AG09309 (cell line): Measurements from ENCODE around the gene DLST.

ENCODE experiments used
- DNase-seq: peaks from one replicate; pipeline ENCODE4 v3.0.0-alpha.2; 2010; ENCODE audit warnings: low read depth
- H3K4me3 ChIP-seq: 2 replicates; pipeline ENCODE4 v1.5.1; 2011; ENCODE audit warnings: mild to moderate bottlenecking, low read depth, low read length, moderate library complexity; ENCODE audit not compliant: control insufficient read depth
- CTCF ChIP-seq: IDR thresholded peaks from 2 replicates; pipeline ENCODE4 v1.5.1; 2011; ENCODE audit warnings: mild to moderate bottlenecking, low read depth, low read length, inconsistent platforms; ENCODE audit not compliant: insufficient read depth, control insufficient read depth; ENCODE audit errors: missing control alignments

DLST gene

GRCh38 chr14:74947353-74948227 is 65.9 kb downstream of the DLST start:
- TF ChIP-seq CTCF = no peak
- no peak overlapping the region for H3K4me3 ChIP-seq
- no peak for DNase-seq

DNA sequence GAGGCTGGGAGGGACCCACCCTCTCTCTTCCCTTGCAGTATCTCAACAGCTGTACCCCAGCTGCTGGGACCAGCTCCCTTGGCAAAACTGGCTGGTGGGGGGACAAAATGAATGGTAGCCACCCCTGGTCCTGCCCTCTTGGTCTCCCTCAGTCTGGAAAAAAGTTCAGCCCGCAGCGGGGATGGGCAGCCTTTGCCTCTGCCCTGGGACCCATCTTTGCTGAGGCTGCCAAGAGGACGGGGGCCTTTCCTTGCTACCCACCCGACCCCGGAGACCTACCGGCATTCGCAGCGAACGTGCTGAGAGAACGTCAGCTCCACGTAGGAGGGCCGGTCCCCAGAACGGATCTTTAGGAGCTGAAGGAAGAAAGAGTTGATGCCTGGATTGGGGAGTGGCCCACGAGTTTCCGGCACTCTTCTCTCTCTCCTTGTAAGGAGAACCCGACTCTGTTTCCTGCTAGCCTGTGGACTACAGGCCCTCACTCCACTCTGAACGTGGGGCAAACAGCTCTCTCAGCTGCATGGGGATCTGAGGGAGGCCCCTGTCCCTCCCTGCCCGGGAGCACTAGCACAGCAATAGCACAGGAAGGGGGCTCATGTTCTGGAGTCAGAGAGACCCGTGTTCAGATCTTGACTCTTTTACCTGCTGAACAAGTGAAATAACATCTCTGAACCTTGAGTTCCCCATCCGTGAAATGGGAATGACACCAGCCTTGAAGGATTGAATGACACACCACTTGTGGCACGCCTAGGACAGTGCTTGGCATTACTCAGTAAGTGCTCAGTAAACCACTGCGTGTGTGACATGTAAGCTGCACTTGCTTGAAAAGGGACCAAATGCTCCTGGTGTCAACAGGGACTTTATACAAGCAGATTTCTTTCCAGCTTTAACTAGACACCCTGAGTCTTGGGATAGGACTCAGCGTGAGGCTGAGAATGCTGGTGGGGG is 66.8 kb downstream of the DLST start:
- H3K4me3 ChIP-seq = no peak overlapping the region
- DNase-seq = no peak
- no peak for TF ChIP-seq CTCF

DNA sequence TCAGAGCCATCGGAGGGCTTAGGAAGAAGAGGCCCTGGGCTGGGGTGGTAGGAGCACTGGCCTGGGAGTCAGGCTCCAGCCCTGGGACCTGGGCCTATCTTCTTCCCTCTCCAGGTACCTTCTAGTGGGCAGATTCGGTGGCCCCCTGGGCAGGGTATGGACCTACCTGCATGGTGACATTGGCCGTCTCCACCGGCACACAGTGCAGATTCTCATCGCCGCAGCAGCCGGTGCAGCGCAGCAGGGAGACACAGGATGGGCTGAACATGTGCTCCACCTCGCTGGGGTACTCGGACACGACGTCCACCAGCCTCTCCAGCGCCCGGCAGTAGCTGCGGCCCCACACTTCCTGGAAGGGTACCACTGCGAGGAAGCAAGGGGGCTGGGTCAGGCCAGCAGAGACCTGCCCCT is 67.5 kb downstream of the DLST start:
- DNase-seq = no peak
- TF ChIP-seq CTCF = no peak
- H3K4me3 ChIP-seq = no peak overlapping the region

DNA sequence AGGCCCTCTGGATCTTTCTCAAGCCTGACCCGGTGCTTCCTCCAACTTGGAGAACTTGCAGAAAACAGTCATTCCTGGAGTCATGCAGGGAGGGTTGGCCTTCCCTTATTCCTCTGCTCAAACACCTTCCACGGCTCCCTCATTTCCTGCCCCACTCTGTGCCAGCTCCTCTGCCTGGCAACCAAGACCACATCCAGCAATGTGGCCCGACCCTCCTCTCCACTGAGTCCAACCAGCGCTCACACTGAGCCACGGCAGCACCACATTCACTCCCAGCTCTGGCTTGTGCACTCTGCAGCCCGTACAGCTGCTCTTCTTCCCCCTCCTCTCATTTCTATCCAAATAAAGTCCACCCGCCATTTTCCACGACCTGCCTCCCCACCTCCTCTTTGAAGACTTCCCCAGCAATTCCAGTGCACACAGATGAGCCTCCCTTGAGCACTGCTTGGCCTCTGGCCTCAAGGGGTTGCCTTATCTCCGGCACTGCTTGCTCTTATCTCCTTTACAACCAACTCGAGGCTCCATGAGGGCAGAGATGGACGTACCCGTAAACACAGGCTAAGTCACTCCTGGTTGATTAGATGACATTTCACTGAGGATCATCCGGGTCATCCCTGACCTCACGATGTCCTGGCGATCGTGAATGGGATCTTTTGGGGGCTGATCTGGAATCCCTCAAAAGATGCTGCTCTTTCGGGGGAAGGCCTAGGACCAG is 68.3 kb downstream of the DLST start:
- no peak for TF ChIP-seq CTCF
- DNase-seq = no peak
- no peak overlapping the region for H3K4me3 ChIP-seq

DNA sequence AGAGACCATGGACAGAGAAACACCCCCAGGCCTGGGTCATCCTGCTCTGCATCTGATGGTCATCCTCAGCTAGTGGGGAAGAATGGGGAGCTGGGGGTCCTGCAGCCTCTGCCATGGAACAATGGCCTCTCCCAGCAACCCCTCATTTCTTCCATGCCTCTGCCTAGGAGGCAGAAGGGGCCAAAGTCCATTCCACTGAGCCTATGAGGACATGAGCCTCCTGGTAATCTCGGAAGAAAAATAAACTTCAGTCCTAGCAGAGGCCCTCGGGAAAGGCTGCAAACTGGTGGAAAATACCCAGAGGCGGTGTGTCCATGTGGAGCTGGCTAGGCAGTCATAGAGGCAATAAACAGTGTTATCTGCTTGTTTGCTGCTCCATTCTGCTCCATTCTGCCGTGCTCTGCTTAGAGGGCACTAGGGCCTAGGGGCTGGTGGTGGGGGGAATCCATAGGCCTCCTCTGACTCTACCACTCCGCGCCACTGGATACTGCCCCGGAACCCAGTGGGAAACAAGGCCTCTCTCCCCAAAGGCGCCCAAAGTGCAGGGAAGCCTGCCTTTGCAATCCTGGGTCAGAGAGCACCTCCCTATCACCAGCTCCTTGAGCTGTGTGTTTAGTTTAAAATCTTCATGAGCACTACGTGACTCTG is 69.2 kb downstream of the DLST start:
- no peak for DNase-seq
- no peak for TF ChIP-seq CTCF

More for the DNA sequence above, 69.2 kb downstream of the DLST start:
- H3K4me3 ChIP-seq = no peak overlapping the region
